Coronary artery (tissue), 2 donors: ENCODE results near the gene TMEM63C.

Experiments
- DNase-seq: peaks from one replicate; pipeline ENCODE4 v3.0.0-alpha.2; 2017; ENCODE audit warnings: low spot score
- H3K27ac ChIP-seq, 2 donors: fragments of 200-600 bp; sonication (generic); one replicate each; pipeline ENCODE4 v1.5.1; 2016 to 2019
- H3K4me3 ChIP-seq: fragments of 200-600 bp; sonication (generic); 2 replicates; pipeline ENCODE4 v1.5.1; 2016; ENCODE audit warnings: mild to moderate bottlenecking, moderate library complexity
- CTCF ChIP-seq: fragments of 200-600 bp; sonication (generic); IDR thresholded peaks from one replicate; pipeline ENCODE4 v1.5.1; 2019; ENCODE audit warnings: antibody characterized with exemption

Gene TMEM63C

GRCh38 chr14:77221241-77221871 lies 39.8 kb downstream of the TMEM63C start:
- no peak for DNase-seq
- H3K4me3 ChIP-seq: no peak overlapping the region
- no peak overlapping the region for H3K27ac ChIP-seq
- no peak for TF ChIP-seq CTCF

GRCh38 chr14:77222546-77223225 lies 41.1 kb downstream of the TMEM63C start:
- no peak for DNase-seq
- Histone ChIP-seq H3K27ac (no peak overlapping the region), H3K4me3 (no peak overlapping the region)
- no peak for TF ChIP-seq CTCF

GRCh38 chr14:77224212-77224611 lies 42.6 kb downstream of the TMEM63C start:
- no peak for DNase-seq
- Histone ChIP-seq H3K27ac (no peak overlapping the region), H3K4me3 (no peak overlapping the region)
- no peak for TF ChIP-seq CTCF

- DNase-seq: no peak
- H3K4me3 ChIP-seq: no peak overlapping the region
- TF ChIP-seq CTCF: no peak
- no peak overlapping the region for H3K27ac ChIP-seq
These were observed 43.7 kb downstream of the TMEM63C start for GRCh38 chr14:77225254-77225653.

GRCh38 chr14:77225892-77226557 lies 44.4 kb downstream of the TMEM63C start:
- no peak for TF ChIP-seq CTCF
- Histone ChIP-seq H3K27ac (no peak overlapping the region), H3K4me3 (no peak overlapping the region)
- no peak for DNase-seq

- no peak for TF ChIP-seq CTCF
- Histone ChIP-seq H3K4me3 (no peak overlapping the region), H3K27ac (no peak overlapping the region)
- no peak for DNase-seq
These were observed 46.5 kb downstream of the TMEM63C start for GRCh38 chr14:77228056-77228455.

- TF ChIP-seq CTCF: no peak
- DNase-seq: no peak
- H3K4me3 ChIP-seq: no peak overlapping the region
- H3K27ac ChIP-seq: no peak overlapping the region
These were observed 49.3 kb downstream of the TMEM63C start for GRCh38 chr14:77230914-77231313.
